K562 (cell line): ENCODE measurements around the gene PPP6R1.

Source experiments
- ATF7 ChIP-seq: fragments of 450-650 bp; IDR thresholded peaks from 2 replicates; pipeline ENCODE4 v1.7.1; 2014; ENCODE audit warnings: mild to moderate bottlenecking, moderate library complexity
- JUND ChIP-seq, 2 experiments: IDR thresholded peaks; 2 replicates in 1 of 2; 3 replicates in 1 of 2; pipeline ENCODE4 v1.6.1; 2011; ENCODE audit warnings: borderline replicate concordance in 2 of 2, low read depth in 2 of 2, low read length in 2 of 2, improper control_type of control experiment in 1 of 2, missing biosample characterization in 1 of 2, missing genetic modification characterization in 1 of 2, missing genetic modification reagents in 1 of 2
- POLR2A ChIP-seq: fragments of 450-650 bp; conservative IDR thresholded peaks from 2 replicates; pipeline ENCODE4 v1.6.1; 2016
- TCF7 ChIP-seq: sonication (generic); IDR thresholded peaks from 2 replicates; pipeline ENCODE4 v1.6.1; 2016; ENCODE audit warnings: antibody characterized with exemption, borderline replicate concordance
- ZNF398 ChIP-seq: fragments of 250-450 bp; sonication (Bioruptor Pico); IDR thresholded peaks from 2 replicates; pipeline ENCODE4 v1.8.0; 2021; ENCODE audit warnings: moderate library complexity, mild to moderate bottlenecking, inconsistent platforms
- ZNF830 ChIP-seq: fragments of 250-450 bp; sonication (Bioruptor Pico); IDR thresholded peaks from 2 replicates; pipeline ENCODE4 v1.5.0; 2021; ENCODE audit warnings: mild to moderate bottlenecking

GRCh38 chr19:55223291-55224037 lies 35.4 kb downstream of the PPP6R1 start:
- TF ChIP-seq JUND (IDR thresholded peaks at IDR 0.05; ENCODE audit: borderline replicate concordance, low read depth, low read length) (no peak), JUND (tag; IDR thresholded peaks at IDR 0.05; ENCODE audit: borderline replicate concordance, low read depth, low read length) (no peak), ATF7 (no peak), POLR2A (no peak), TCF7 (no peak), ZNF830 (CRISPR knock-in tag) (no peak), ZNF398 (CRISPR knock-in tag) (no peak)
